GM18505 (cell line): Measurements from ENCODE around the gene EHBP1.
"Not testable (repeated sequence)": the region's sequence is repeated elsewhere in the genome, so short reads cannot be mapped to it uniquely, and the experiment has no call there.

Experiments used
- ATAC-seq: cut with Tn5 transposase; IDR thresholded peaks from one replicate; pipeline ENCODE4 v1.9.1; 2021; ENCODE audit not compliant: unreplicated experiment
- POLR2A ChIP-seq: IDR thresholded peaks from 4 replicates; pipeline ENCODE4 v1.6.1; 2011; ENCODE audit warnings: borderline replicate concordance; ENCODE audit not compliant: insufficient read depth, insufficient read length; ENCODE audit errors: extremely low read depth

Gene EHBP1

DNA sequence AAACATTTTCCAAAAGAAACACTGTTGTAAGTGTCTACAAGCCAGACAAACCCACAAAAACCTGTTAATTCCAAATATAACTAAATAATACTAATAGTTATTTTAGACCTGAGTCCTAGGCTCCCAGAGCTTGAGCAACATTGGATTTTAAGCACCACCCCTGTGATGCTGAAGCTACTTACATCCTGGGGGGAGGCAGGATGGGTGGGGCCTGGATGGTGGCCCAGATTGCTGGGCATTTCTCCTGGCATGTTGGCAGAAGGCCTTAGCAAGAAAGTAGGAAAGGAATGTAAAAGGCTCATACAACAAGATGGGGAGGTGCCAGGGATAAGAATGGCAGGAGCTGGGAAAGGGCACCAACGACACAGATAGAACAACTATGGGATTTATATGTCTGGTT, 294.4 kb downstream of the EHBP1 start:
- no peak for ATAC-seq
- TF ChIP-seq POLR2A, result no peak

- no peak for ATAC-seq
- TF ChIP-seq POLR2A, result no peak
Measured at GRCh38 chr2:63000801-63001200, 295.3 kb downstream of the EHBP1 start.

DNA sequence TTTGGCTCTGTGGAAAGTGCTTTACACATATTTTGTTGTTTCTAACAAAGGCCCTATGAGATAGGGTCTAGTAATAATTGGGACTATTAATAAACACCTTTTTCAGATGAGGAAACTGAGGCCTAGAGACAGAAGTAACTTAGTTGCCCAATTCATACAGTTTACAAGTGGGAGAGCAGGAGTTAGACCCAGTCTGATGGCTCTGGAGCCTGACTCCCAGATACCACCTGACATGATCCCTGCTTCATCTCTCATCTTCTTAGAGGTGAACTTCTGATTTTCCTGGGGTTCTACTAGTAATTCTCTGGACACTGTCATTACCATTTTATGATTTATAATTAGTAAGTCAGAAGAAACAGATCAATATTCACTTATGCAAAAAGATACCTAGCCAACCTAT, 296.1 kb downstream of the EHBP1 start:
- no peak for TF ChIP-seq POLR2A
- ATAC-seq, result no peak

GRCh38 chr2:63003351-63003750, 297.8 kb downstream of the EHBP1 start:
- ATAC-seq, result no peak

DNA sequence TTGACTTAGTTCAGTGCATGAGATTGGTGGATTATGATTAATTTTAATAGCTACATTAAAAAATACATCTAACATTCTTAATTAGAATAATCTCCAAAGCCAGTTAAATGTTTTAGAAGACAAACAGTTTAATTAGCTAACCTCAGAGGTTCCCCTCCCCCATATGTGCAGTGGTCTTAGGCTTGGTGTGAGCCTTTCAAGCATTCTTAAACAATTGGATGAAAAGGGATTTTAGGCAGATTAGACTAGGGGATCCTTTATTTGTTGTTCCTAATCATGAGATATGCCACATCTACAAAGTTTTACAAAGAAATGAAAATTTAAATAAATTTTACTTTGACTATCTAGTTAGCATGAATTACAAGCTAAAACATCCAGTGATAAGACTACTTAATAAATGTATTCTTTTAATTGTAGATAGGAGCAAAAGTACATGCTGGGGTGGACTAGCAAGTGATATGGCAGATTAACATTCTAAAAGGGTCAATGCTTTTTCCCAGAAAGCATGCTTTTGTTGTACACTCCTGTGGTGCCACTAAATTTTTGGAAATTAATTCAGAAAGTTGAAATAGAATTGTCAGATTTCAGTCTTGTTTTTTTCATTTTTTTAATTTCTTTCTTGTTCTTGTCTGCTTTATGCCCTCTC, 302.4 kb downstream of the EHBP1 start:
- ATAC-seq, result no peak
- no peak for TF ChIP-seq POLR2A

More at GRCh38 chr2:63003351-63003750, 297.8 kb downstream of the EHBP1 start:
- no peak for TF ChIP-seq POLR2A

- no peak for TF ChIP-seq POLR2A
- ATAC-seq, result no peak
Measured at GRCh38 chr2:63008838-63009237, 303.3 kb downstream of the EHBP1 start.

- ATAC-seq, result no peak
- TF ChIP-seq POLR2A, result no peak
Measured at GRCh38 chr2:63009490-63009889, 304.0 kb downstream of the EHBP1 start.

GRCh38 chr2:63012541-63012940, 307.0 kb downstream of the EHBP1 start:
- ATAC-seq, result no peak
- no peak for TF ChIP-seq POLR2A

DNA sequence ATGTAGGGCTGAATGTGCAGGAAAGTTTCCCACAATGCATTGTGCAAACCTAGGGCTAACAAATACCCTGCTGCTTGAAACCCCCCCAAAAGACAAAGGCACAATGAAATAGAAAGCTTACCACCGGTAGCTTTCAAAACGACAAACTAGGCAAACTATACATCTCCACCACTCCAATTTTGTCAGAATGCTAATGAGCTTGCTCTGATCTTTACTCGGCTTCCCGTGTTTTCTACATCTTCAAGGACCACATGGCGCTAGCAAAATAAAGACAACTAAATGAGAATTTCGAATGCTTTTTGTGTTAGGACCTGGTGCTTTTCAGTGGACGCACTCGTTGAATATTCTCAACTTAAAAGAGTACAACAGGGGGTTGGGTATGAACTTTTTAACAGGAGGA, 307.9 kb downstream of the EHBP1 start:
- ATAC-seq, result no peak
- TF ChIP-seq POLR2A, result no peak

GRCh38 chr2:63015389-63015788, 309.9 kb downstream of the EHBP1 start:
- no peak for TF ChIP-seq POLR2A
- ATAC-seq, result no peak

DNA sequence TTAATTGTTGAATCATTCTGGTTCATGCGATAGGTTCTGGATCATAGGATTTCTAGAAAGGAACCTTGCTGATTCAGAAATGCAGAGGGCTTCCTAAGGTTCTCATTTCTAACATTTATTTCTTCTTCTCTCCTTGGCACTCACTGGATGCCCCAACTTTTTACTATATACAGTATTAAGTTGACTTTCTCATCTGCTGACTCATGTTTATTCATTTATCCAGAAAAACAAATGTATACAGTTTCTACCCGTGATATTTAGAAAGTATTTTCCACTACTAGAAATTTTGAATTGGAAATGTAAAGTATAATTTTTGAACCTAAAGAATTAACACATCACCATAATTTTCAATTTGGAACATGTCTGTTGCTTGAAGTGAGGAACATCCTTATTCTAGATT, 312.9 kb downstream of the EHBP1 start:
- no peak for TF ChIP-seq POLR2A
- ATAC-seq, result no peak

GRCh38 chr2:63019686-63020085, 314.2 kb downstream of the EHBP1 start:
- not testable (repeated sequence) for ATAC-seq

GRCh38 chr2:63023444-63023843, 317.9 kb downstream of the EHBP1 start:
- ATAC-seq, result no peak

DNA sequence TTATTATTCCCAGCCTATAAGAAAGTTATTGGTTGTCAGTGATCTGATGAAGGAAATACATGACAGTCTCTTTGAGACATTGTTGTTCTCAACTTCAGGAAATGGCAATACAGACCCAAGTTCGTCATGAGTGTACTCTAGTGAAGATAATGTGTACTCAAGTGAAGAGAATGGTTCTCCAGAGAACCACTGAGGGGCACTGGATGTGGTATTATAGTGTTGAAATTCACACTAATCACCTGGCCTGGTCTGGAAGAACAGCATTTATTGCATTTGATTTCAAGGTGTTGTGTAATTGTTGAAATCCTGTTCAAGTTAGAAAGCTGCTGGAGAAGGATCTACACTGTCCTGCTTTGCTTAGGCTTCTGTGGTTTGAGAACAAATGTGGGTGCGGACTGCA, 321.7 kb downstream of the EHBP1 start:
- ATAC-seq, result no peak
- TF ChIP-seq POLR2A, result no peak

More at GRCh38 chr2:63023444-63023843, 317.9 kb downstream of the EHBP1 start:
- no peak for TF ChIP-seq POLR2A

DNA sequence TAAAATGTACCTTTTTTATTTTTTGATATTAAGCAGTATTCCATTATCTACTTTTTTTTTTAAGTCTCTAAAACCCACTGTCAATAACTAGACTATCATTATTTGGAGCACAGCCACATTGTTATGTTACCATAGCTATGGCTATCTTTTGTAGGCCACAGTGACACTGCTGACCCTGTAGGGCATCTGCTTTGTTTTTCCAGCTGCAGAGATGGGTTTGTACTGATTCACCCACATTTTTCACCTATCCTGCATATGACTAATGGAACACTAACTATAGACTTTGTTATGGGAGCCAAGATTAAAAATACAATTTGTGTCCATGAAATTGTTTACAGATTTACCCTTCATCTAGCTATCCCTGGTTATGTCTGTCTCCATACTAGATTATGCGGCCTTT, 323.5 kb downstream of the EHBP1 start:
- ATAC-seq, result no peak
- TF ChIP-seq POLR2A, result no peak
